Measurements from ENCODE around the gene TLCD3B. TPM values are rescaled to one million over a fixed set of nuclear protein-coding genes. Genes with fewer than 3 reads are reported as not detected.

TLCD3B gene
- polyA plus RNA-seq, 2 donors, result 0.04 to 0.16 TPM

DNA sequence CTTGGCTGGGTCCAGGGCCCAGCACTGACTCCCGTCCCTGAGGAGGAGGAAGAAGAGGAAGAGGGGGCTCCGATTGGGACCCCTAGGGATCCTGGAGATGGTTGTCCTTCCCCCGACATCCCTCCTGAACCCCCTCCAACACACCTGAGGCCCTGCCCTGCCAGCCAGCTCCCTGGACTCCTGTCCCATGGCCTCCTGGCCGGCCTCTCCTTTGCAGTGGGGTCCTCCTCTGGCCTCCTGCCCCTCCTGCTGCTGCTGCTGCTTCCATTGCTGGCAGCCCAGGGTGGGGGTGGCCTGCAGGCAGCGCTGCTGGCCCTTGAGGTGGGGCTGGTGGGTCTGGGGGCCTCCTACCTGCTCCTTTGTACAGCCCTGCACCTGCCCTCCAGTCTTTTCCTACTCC, 44.1 kb downstream of the TLCD3B start:
- H3K4me3 ChIP-seq (ENCODE audit: low read depth in 1 of 2, low read length in 2 of 2), result no peak overlapping the region
- no peaks in the 10 kb centered on the region for H3K27me3 ChIP-seq (ENCODE audit: control insufficient read depth in 1 of 2, insufficient read depth in 2 of 2, low read length in 2 of 2)
- peaks cover 28 to 72% of the 10 kb centered on the region in 2 donors for H3K36me3 ChIP-seq (ENCODE audit: control insufficient read depth in 2 of 2, insufficient read depth in 2 of 2, low read length in 1 of 2)
- 88 to 92% methylated on average over 3 to 5 of the region's 5 CpGs for WGBS, 2 donors
- H3K27ac ChIP-seq (ENCODE audit: low read depth in 2 of 2, low read length in 1 of 2), result no peak overlapping the region
- no peaks in the 10 kb centered on the region for H3K4me1 ChIP-seq (ENCODE audit: control insufficient read depth in 2 of 2, insufficient read depth in 2 of 2, low read length in 1 of 2)
- no peaks in the 10 kb centered on the region for H3K9me3 ChIP-seq (ENCODE audit: control insufficient read depth in 2 of 2, insufficient read depth in 1 of 2, low read depth in 1 of 2, low read length in 1 of 2)

DNA sequence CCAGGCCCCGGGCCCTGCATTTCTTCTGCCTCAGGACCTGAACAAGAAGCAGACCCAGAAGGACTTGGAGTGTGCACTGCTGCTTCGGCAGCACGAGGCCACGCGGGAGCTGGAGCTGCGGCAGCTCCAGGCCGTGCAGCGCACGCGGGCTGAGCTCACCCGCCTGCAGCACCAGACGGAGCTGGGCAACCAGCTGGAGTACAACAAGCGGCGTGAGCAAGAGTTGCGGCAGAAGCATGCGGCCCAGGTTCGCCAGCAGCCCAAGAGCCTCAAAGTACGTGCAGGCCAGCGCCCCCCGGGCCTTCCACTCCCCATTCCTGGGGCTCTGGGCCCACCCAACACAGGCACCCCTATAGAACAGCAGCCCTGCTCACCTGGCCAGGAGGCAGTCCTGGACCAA, 44.8 kb downstream of the TLCD3B start:
- no peak overlapping the region for H3K27ac ChIP-seq (ENCODE audit: low read depth in 2 of 2, low read length in 1 of 2)
- H3K4me3 ChIP-seq (ENCODE audit: low read depth in 1 of 2, low read length in 2 of 2), result no peak overlapping the region
- no peaks in the 10 kb centered on the region for H3K27me3 ChIP-seq (ENCODE audit: control insufficient read depth in 1 of 2, insufficient read depth in 2 of 2, low read length in 2 of 2)
- H3K4me1 ChIP-seq (ENCODE audit: control insufficient read depth in 2 of 2, insufficient read depth in 2 of 2, low read length in 1 of 2), result no peaks in the 10 kb centered on the region
- H3K9me3 ChIP-seq (ENCODE audit: control insufficient read depth in 2 of 2, insufficient read depth in 1 of 2, low read depth in 1 of 2, low read length in 1 of 2), result no peaks in the 10 kb centered on the region
- 94% methylated on average over 20 of the region's 20 CpGs for WGBS, 2 donors
- H3K36me3 ChIP-seq (ENCODE audit: control insufficient read depth in 2 of 2, insufficient read depth in 2 of 2, low read length in 1 of 2), result peaks cover 31 to 76% of the 10 kb centered on the region in 2 donors

GRCh38 chr16:29985271-29985811, 45.7 kb downstream of the TLCD3B start:
- Histone ChIP-seq H3K4me1 (ENCODE audit: control insufficient read depth in 2 of 2, insufficient read depth in 2 of 2, low read length in 1 of 2) (no peaks in the 10 kb centered on the region), H3K27ac (ENCODE audit: low read depth in 2 of 2, low read length in 1 of 2) (no peak overlapping the region), H3K4me3 (ENCODE audit: low read depth in 1 of 2, low read length in 2 of 2) (no peak overlapping the region), H3K27me3 (ENCODE audit: control insufficient read depth in 1 of 2, insufficient read depth in 2 of 2, low read length in 2 of 2) (no peaks in the 10 kb centered on the region), H3K36me3 (ENCODE audit: control insufficient read depth in 2 of 2, insufficient read depth in 2 of 2, low read length in 1 of 2) (peaks cover 31 to 69% of the 10 kb centered on the region in 2 donors), H3K9me3 (ENCODE audit: control insufficient read depth in 2 of 2, insufficient read depth in 1 of 2, low read depth in 1 of 2, low read length in 1 of 2) (no peaks in the 10 kb centered on the region)
- 95 to 96% methylated on average over 28 of the region's 28 CpGs for WGBS, 2 donors

DNA sequence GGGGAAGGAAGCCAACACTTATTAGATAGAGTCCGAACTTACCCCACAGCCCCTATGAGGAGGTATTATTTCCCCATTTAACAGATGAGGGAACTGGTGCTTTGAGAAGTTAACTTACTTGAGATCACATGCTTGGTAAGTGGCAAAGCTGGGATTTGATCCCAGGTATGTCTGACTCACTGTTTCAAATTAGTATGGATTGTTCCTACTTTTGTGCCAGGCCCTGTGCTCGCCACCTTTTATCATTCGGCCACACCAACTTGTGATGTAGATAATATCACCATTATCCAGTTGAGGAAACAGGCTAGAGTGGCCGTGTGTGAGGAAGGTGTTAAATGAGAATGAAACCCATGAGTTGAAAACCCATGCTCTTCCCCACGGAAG, 46.3 kb downstream of the TLCD3B start:
- Histone ChIP-seq H3K27me3 (ENCODE audit: control insufficient read depth in 1 of 2, insufficient read depth in 2 of 2, low read length in 2 of 2) (no peaks in the 10 kb centered on the region), H3K27ac (ENCODE audit: low read depth in 2 of 2, low read length in 1 of 2) (no peak overlapping the region), H3K4me1 (ENCODE audit: control insufficient read depth in 2 of 2, insufficient read depth in 2 of 2, low read length in 1 of 2) (no peaks in the 10 kb centered on the region), H3K4me3 (ENCODE audit: low read depth in 1 of 2, low read length in 2 of 2) (no peak overlapping the region), H3K36me3 (ENCODE audit: control insufficient read depth in 2 of 2, insufficient read depth in 2 of 2, low read length in 1 of 2) (peaks cover 31 to 74% of the 10 kb centered on the region in 2 donors), H3K9me3 (ENCODE audit: control insufficient read depth in 2 of 2, insufficient read depth in 1 of 2, low read depth in 1 of 2, low read length in 1 of 2) (no peaks in the 10 kb centered on the region)
- WGBS, 2 donors, result 87 to 92% methylated on average over 5 of the region's 5 CpGs

- Histone ChIP-seq H3K4me3 (ENCODE audit: low read depth in 1 of 2, low read length in 2 of 2) (no peak overlapping the region), H3K9me3 (ENCODE audit: control insufficient read depth in 2 of 2, insufficient read depth in 1 of 2, low read depth in 1 of 2, low read length in 1 of 2) (no peaks in the 10 kb centered on the region), H3K36me3 (ENCODE audit: control insufficient read depth in 2 of 2, insufficient read depth in 2 of 2, low read length in 1 of 2) (peaks cover 35 to 77% of the 10 kb centered on the region in 2 donors), H3K27ac (ENCODE audit: low read depth in 2 of 2, low read length in 1 of 2) (no peak overlapping the region), H3K4me1 (ENCODE audit: control insufficient read depth in 2 of 2, insufficient read depth in 2 of 2, low read length in 1 of 2) (no peaks in the 10 kb centered on the region), H3K27me3 (ENCODE audit: control insufficient read depth in 1 of 2, insufficient read depth in 2 of 2, low read length in 2 of 2) (no peaks in the 10 kb centered on the region)
- WGBS, 2 donors, result 85 to 87% methylated on average over 6 of the region's 6 CpGs
These were observed 46.8 kb downstream of the TLCD3B start for GRCh38 chr16:29984137-29984763.

- Histone ChIP-seq H3K9me3 (ENCODE audit: control insufficient read depth in 2 of 2, insufficient read depth in 1 of 2, low read depth in 1 of 2, low read length in 1 of 2) (no peaks in the 10 kb centered on the region), H3K27ac (ENCODE audit: low read depth in 2 of 2, low read length in 1 of 2) (no peak overlapping the region), H3K36me3 (ENCODE audit: control insufficient read depth in 2 of 2, insufficient read depth in 2 of 2, low read length in 1 of 2) (peaks cover 37 to 79% of the 10 kb centered on the region in 2 donors), H3K4me3 (ENCODE audit: low read depth in 1 of 2, low read length in 2 of 2) (no peak overlapping the region), H3K27me3 (ENCODE audit: control insufficient read depth in 1 of 2, insufficient read depth in 2 of 2, low read length in 2 of 2) (no peaks in the 10 kb centered on the region), H3K4me1 (ENCODE audit: control insufficient read depth in 2 of 2, insufficient read depth in 2 of 2, low read length in 1 of 2) (no peaks in the 10 kb centered on the region)
- WGBS, 2 donors, result 86 to 89% methylated on average over 12 of the region's 12 CpGs
These were observed 47.5 kb downstream of the TLCD3B start for GRCh38 chr16:29983420-29984136.

- 86 to 88% methylated on average over 21 to 24 of the region's 24 CpGs for WGBS, 2 donors
- Histone ChIP-seq H3K27ac (ENCODE audit: low read depth in 2 of 2, low read length in 1 of 2) (no peak overlapping the region), H3K36me3 (ENCODE audit: control insufficient read depth in 2 of 2, insufficient read depth in 2 of 2, low read length in 1 of 2) (peaks cover 45 to 79% of the 10 kb centered on the region in 2 donors), H3K9me3 (ENCODE audit: control insufficient read depth in 2 of 2, insufficient read depth in 1 of 2, low read depth in 1 of 2, low read length in 1 of 2) (no peaks in the 10 kb centered on the region), H3K27me3 (ENCODE audit: control insufficient read depth in 1 of 2, insufficient read depth in 2 of 2, low read length in 2 of 2) (no peaks in the 10 kb centered on the region), H3K4me1 (ENCODE audit: control insufficient read depth in 2 of 2, insufficient read depth in 2 of 2, low read length in 1 of 2) (no peaks in the 10 kb centered on the region), H3K4me3 (ENCODE audit: low read depth in 1 of 2, low read length in 2 of 2) (no peak overlapping the region)
These were observed 48.3 kb downstream of the TLCD3B start for GRCh38 chr16:29982560-29983419.

DNA sequence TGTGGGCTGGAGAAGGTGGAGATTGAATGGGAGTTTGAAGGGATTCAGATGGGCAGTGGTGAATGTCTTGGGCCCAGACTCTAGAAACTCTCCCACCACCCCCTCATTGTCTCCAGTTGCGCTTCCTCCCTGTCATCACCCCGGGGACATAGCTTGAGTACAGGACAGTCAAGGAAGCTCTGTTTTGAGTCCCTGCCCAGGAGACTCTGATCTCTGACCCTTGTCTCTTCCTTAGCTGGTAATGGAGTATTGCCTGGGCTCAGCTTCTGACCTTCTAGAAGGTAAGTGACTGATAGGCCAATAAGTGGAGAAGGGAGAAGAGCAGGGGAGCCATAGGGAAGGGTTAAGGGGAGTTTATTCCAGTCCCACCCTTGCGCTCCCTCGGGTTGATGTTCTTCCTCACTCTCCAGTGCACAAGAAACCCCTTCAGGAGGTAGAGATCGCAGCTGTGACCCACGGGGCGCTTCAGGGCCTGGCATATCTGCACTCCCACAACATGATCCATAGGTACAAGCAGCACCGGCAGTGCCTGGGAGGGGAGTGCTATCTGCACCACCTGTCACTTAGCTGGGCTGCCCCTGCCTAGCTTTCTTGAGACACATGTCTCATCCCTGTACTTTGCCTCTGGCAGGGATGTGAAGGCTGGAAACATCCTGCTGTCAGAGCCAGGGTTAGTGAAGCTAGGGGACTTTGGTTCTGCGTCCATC, 52.4 kb downstream of the TLCD3B start:
- H3K9me3 ChIP-seq (ENCODE audit: control insufficient read depth in 2 of 2, insufficient read depth in 1 of 2, low read depth in 1 of 2, low read length in 1 of 2), result no peaks in the 10 kb centered on the region
- no peak overlapping the region for H3K27ac ChIP-seq (ENCODE audit: low read depth in 2 of 2, low read length in 1 of 2)
- H3K36me3 ChIP-seq (ENCODE audit: control insufficient read depth in 2 of 2, insufficient read depth in 2 of 2, low read length in 1 of 2), result peaks cover 31 to 44% of the 10 kb centered on the region in 2 donors
- peaks cover 7 to 16% of the 10 kb centered on the region in 2 donors for H3K4me1 ChIP-seq (ENCODE audit: control insufficient read depth in 2 of 2, insufficient read depth in 2 of 2, low read length in 1 of 2)
- no peaks in the 10 kb centered on the region for H3K27me3 ChIP-seq (ENCODE audit: control insufficient read depth in 1 of 2, insufficient read depth in 2 of 2, low read length in 2 of 2)
- 90% methylated on average over 9 of the region's 9 CpGs for WGBS, 2 donors
- no peak overlapping the region for H3K4me3 ChIP-seq (ENCODE audit: low read depth in 1 of 2, low read length in 2 of 2)

GRCh38 chr16:29978081-29978480, 53.0 kb downstream of the TLCD3B start:
- Histone ChIP-seq H3K9me3 (ENCODE audit: control insufficient read depth in 2 of 2, insufficient read depth in 1 of 2, low read depth in 1 of 2, low read length in 1 of 2) (no peaks in the 10 kb centered on the region), H3K27ac (ENCODE audit: low read depth in 2 of 2, low read length in 1 of 2) (no peak overlapping the region), H3K4me3 (ENCODE audit: low read depth in 1 of 2, low read length in 2 of 2) (no peak overlapping the region), H3K4me1 (ENCODE audit: control insufficient read depth in 2 of 2, insufficient read depth in 2 of 2, low read length in 1 of 2) (peaks cover 10 to 16% of the 10 kb centered on the region in 2 donors), H3K27me3 (ENCODE audit: control insufficient read depth in 1 of 2, insufficient read depth in 2 of 2, low read length in 2 of 2) (no peaks in the 10 kb centered on the region), H3K36me3 (ENCODE audit: control insufficient read depth in 2 of 2, insufficient read depth in 2 of 2, low read length in 1 of 2) (peaks cover 25 to 38% of the 10 kb centered on the region in 2 donors)
- 93 to 95% methylated on average over 9 of the region's 9 CpGs for WGBS, 2 donors

All from esophagus (tissue), 2 donors.